ENCODE results near the gene PLEKHA8.

GRCh38 chr7:30148951-30149459 is 120.8 kb downstream of the PLEKHA8 start:
- TF ChIP-seq EP300 (IDR thresholded peaks at IDR 0.05; ENCODE audit: low read depth), result no peak
- no peak for TF ChIP-seq POLR2AphosphoS5 (IDR thresholded peaks at IDR 0.05)

Measured in transverse colon (tissue), 3 donors.